DLD1 (cell line): ENCODE results near the gene KIF13A.
"Not testable (repeated sequence)": the region's sequence is repeated elsewhere in the genome, so short reads cannot be mapped to it uniquely, and the experiment has no call there.

Source experiments
- in situ Hi-C: cut with HindIII; loops from 2 replicates; pipeline ENCODE4 v1.10.0; 2017; ENCODE audit warnings: low sequenced_read_pairs

KIF13A gene

GRCh38 chr6:17905611-17906592 is 81.5 kb downstream of the KIF13A start:
- in situ Hi-C loops, result no loop called here

GRCh38 chr6:17904491-17905120 is 82.8 kb downstream of the KIF13A start:
- in situ Hi-C loops, result no loop called here

- in situ Hi-C loops, result no loop called here
These were observed 84.5 kb downstream of the KIF13A start for GRCh38 chr6:17902974-17903373.

- in situ Hi-C loops, result no loop called here
These were observed 85.9 kb downstream of the KIF13A start for GRCh38 chr6:17901493-17901892.

GRCh38 chr6:17900011-17900410 is 87.4 kb downstream of the KIF13A start:
- in situ Hi-C loops, result no loop called here

GRCh38 chr6:17899491-17899890 is 87.9 kb downstream of the KIF13A start:
- in situ Hi-C loops, result no loop called here

GRCh38 chr6:17897681-17898080 is 89.8 kb downstream of the KIF13A start:
- in situ Hi-C loops, result no loop called here

GRCh38 chr6:17894905-17895304 is 92.5 kb downstream of the KIF13A start:
- in situ Hi-C loops, result no loop called here

GRCh38 chr6:17894191-17894590 is 93.2 kb downstream of the KIF13A start:
- in situ Hi-C loops, result no loop called here

GRCh38 chr6:17892097-17892686 is 95.2 kb downstream of the KIF13A start:
- in situ Hi-C loops, result no loop called here

- in situ Hi-C loops, result no loop called here
These were observed 97.1 kb downstream of the KIF13A start for GRCh38 chr6:17890309-17890708.

- in situ Hi-C loops, result not testable (repeated sequence)
These were observed 97.7 kb downstream of the KIF13A start for GRCh38 chr6:17889777-17890176.

GRCh38 chr6:17886891-17887290 is 100.5 kb downstream of the KIF13A start:
- in situ Hi-C loops, result no loop called here

GRCh38 chr6:17885889-17886576 is 101.4 kb downstream of the KIF13A start:
- in situ Hi-C loops, result no loop called here

GRCh38 chr6:17884498-17885478 is 102.6 kb downstream of the KIF13A start:
- in situ Hi-C loops, result no loop called here

- in situ Hi-C loops, result no loop called here
These were observed 103.6 kb downstream of the KIF13A start for GRCh38 chr6:17883665-17884497.

GRCh38 chr6:17881085-17881858 is 106.2 kb downstream of the KIF13A start:
- in situ Hi-C loops, result no loop called here

- in situ Hi-C loops, result no loop called here
These were observed 108.3 kb downstream of the KIF13A start for GRCh38 chr6:17879184-17879583.
